DMS53 treated with DMSO at 0.1 percent for 48 hours (cell line): ENCODE measurements around the gene EP400.
"Not testable (repeated sequence)": the region's sequence is repeated elsewhere in the genome, so short reads cannot be mapped to it uniquely, and the experiment has no call there.

Source experiments
- DNase-seq: peaks from one replicate; lab custom pipeline; 2025; ENCODE audit not compliant: unreplicated experiment; lab: John Stamatoyannopoulos, UW

The EP400 gene

GRCh38 chr12:132081423-132081822 is 131.7 kb downstream of the EP400 start:
- no peak for DNase-seq

- DNase-seq: peak; percentile 74
Measured at GRCh38 chr12:132083614-132083940, 133.8 kb downstream of the EP400 start.

GRCh38 chr12:132083941-132084620 is 134.3 kb downstream of the EP400 start:
- DNase-seq: peak; percentile 91

DNA sequence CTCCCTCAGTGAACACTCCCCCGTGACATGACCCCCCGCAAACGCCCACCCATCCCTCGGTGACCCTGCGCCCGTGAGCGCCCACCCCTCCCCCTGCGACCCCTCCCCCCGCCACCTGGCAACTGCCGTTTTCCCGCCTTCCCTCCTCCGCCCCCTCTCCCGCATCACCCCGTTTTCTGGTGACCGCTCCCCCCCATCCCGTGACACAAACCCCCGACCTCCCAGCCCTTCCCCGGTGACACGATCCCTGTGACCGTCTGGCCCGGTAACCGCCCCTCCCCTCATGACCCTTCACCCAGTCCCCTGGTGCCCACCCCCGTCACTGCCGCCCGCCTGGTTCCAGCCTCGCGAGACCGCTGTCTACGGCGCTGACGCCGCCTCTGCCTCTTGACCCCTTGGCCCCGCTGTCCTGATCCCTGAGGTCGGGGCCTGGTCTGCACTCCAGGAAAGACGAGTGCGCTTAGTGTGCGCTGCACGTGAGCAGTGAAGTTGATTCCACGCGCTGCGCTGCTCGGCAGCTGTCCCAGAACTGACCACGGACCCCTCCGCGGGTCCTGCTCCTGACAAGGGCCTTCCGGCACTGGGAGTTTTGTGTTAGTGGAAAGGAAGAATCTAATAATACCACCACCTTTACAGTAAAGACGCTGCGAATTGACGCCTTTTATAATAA is 135.0 kb downstream of the EP400 start:
- DNase-seq: peak; percentile 8

GRCh38 chr12:132085291-132085635 is 135.5 kb downstream of the EP400 start:
- no peak for DNase-seq

GRCh38 chr12:132089407-132089910 is 139.7 kb downstream of the EP400 start:
- DNase-seq: no peak

DNA sequence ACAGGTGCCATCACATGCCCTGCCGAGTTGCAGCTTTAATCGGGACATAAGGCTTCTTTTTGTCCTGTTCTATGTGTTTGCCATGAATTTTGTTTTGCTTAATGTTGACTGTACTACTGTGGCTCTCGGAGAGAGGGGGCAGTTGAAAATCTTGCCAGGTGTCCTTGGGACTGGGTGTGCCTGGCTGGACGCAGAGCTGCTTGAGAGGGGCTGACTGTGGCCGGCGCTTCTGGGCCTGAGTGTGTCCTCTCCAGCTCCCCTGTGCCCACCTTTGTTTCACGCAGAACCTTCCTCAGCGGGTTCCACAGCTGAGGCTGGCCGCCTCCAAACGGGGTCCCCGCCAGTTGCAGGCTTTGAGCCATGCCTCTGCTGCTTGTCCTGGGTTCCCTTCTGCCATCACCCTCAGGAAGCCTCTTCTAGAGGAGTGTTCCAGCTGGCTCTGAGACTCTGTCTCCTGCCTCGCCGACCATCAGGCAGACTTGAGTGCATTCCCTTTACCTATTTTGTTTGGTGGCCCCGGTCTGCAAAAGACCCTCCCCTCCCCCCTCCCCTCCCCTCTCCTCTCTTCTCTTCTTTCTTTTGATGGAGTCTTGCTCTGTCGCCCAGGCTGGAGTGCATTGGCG is 144.6 kb downstream of the EP400 start:
- DNase-seq: no peak

DNA sequence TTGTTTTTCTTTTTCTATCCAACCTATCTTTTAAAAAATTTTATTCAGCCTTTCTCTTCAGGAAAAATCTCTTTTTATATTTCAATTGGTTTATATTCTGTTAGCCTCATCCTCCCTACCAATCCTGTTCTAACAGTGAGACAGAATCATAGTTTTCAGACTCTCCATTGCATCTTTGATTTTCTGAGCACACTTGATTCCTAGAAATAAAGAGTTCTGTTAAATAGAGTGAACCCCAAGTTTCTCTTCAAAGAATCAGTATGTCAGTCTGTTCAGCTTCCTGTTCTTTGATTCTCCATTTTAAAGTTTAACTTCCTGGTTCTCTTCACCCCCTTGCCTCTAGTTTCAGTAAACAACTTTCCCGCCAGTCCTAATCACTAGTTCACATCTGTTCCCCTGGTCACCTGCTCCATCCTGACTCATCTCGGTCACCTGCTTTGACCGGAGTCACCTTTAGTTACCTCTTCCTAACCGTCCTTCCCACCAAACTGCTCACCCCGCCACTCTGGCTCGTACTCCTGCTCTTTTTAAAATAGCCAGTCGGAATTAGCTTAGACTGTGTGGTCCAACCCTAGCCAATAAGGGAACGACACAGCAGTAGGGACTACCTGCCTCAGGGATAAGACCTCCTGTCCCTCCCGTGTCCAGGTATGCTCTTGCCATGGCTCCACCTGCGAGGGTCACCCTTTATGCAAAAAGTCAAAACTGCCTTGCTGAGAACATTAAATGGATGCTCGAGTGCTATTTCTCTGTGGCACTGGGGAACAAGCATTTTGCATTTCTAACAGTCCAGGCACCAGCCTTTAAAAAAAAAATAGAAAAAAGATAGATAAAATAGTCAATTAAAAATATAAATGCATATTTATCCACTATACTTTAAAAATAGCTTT is 146.0 kb downstream of the EP400 start:
- peak; percentile 15 for DNase-seq

- no peak for DNase-seq
Measured at GRCh38 chr12:132099739-132100138, 150.0 kb downstream of the EP400 start.

GRCh38 chr12:132100306-132101065 is 150.7 kb downstream of the EP400 start:
- no peak for DNase-seq

DNA sequence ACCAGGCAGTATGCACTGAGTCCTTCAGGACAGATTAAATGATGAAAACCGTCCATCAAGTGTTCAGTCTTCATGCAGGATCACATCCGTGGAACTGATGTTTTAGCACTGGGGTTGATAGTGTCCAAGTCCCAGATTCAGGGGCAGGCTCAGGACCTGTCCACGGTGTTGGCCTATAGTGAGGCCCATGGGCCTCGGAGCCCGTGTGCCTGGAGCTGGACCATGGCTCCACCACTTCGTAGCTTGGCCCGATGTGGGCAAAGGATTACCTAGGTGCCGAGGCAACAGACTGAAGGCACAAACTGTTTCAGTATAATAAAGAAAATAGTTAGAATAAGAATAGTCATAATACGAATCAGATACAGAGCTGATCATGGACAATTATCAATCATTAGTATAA is 152.6 kb downstream of the EP400 start:
- no peak for DNase-seq

GRCh38 chr12:132103072-132103471 is 153.3 kb downstream of the EP400 start:
- not testable (repeated sequence) for DNase-seq

- DNase-seq: no peak
Measured at GRCh38 chr12:132103542-132104308, 154.0 kb downstream of the EP400 start.

GRCh38 chr12:132105467-132105866 is 155.7 kb downstream of the EP400 start:
- no peak for DNase-seq

DNA sequence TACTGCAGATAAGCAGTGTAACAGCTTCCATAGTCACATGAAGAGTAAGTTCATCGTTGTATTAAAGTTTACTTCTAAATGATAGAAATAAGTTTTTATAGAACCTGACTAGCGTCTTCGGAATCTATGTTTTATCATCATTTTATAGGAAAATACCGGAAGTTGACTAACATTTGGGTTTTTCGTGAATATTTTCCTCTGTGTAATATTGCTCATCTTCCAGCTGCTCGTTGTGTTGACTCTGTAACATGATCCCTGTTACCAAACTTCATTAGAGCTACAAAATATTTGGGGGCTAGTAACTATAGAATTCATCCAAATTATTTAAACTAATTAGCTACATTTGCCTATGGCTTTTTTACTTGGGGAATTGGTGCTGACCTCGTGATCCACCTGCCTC is 157.2 kb downstream of the EP400 start:
- DNase-seq: no peak

- no peak for DNase-seq
Measured at GRCh38 chr12:132108211-132108832, 158.6 kb downstream of the EP400 start.

DNA sequence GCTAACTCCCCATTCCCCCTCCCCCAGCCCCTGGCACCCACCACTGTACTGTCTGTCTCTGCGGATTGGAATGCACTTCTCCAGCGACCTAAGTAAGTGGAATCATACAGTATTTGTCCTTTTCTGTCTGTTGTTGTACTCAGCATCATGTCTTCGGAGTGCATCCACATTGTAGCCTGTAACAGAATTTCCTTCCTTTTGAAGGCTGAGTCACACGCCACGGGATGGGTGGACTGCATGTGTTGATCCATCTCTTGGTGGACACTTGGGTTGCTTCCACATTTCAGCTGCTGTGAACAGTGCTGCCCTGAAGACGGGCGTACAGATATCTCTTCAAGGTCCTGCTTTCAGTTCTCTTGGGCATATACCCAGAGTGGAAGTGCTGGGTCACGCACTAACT is 160.0 kb downstream of the EP400 start:
- no peak for DNase-seq

DNA sequence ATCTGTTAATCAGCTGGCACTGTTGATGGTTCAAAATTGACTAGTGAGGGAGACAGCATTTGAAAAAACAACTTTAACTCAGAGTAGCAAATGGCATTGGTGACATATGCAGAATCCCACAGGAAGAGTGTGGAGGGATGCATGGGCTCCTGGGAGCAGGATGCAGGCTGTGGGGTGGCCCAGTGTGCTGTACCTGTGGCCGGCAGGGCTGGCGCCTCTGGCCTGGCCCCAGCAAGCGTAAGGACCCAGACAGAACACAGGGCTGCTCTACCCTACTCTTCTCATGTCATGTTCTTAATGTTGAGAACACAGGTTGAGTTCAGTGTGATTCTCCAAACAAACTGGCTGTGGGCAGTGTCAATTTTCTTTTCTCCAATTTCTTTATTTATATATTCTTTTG is 160.9 kb downstream of the EP400 start:
- DNase-seq: no peak

DNA sequence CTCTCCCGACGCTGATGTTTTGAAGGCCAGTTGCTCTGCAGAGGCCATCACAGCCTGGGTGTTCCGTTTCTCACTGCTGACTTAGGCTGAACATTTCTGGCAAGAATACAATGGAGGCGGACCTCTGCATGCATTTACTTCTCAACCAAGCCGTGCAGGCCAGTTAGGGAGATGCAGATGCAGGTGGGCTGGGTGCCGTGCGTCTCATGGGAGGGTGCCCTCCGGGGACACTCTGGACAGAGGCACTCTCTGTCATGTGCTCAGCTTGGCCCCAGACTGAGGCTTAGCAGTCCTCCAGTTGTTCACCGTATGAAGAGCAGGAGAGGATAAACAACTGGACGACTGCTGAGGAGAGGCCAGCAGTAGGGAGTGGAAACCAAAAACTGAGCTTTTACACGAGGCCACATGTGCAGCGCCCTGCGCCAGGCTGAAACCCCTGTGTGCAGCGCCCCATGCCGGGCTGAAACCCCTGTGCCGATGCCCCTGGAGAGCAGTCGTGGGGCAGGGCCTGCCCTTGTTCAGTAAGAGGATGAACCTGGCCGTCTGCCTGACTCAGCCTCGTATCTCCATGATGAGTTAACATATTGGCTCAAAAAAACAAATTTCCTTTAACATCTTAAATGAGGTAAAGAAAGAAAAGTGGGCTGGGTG is 162.0 kb downstream of the EP400 start:
- no peak for DNase-seq
